Activated B cell treated with CpG ODN at 0.5 μM for 24 hours (primary cell): ENCODE measurements around the gene SETD1B. TPM values are rescaled to one million over a fixed set of nuclear protein-coding genes. Genes with fewer than 3 reads are reported as not detected.

ENCODE experiments used
- ATAC-seq: fragments of 200-7000 bp; cut with Tn5 transposase; one replicate; pipeline ENCODE4 v1.10.0; 2021; ENCODE audit warnings: low read depth, mild to moderate bottlenecking, moderate library complexity
- CTCF ChIA-PET: fragments of 350-600 bp; sonication (Branson Sonifier 250); formaldehyde crosslinking; loops from one replicate; lab custom pipeline; 2021; ENCODE audit warnings: antibody characterized with exemption; lab: Charles Lee
- POLR2A ChIA-PET: fragments of 350-600 bp; sonication (Branson Sonifier 250); formaldehyde crosslinking; loops from one replicate; lab custom pipeline; 2021; ENCODE audit warnings: antibody characterized with exemption; lab: Charles Lee
- DNase-seq: peaks from one replicate; pipeline ENCODE4 v3.0.0; 2022
- H3K27ac Mint-ChIP-seq: one replicate; pipeline ENCODE4 v1.8.0; 2020; ENCODE audit warnings: mixed read lengths
- H3K27me3 Mint-ChIP-seq: one replicate; pipeline ENCODE4 v1.8.0; 2021; ENCODE audit warnings: mixed read lengths
- H3K36me3 Mint-ChIP-seq: one replicate; pipeline ENCODE4 v1.8.0; 2021; ENCODE audit warnings: low read depth, mixed read lengths
- H3K4me1 Mint-ChIP-seq: one replicate; pipeline ENCODE4 v1.8.0; 2021; ENCODE audit warnings: mixed read lengths
- H3K4me3 Mint-ChIP-seq: one replicate; pipeline ENCODE4 v1.8.0; 2020; ENCODE audit warnings: mild to moderate bottlenecking, mixed read lengths
- H3K9me3 Mint-ChIP-seq: one replicate; pipeline ENCODE4 v1.8.0; 2020; ENCODE audit warnings: mixed read lengths
- intact Hi-C: fragments of 100-400 bp; cut with micrococcal nuclease; formaldehyde crosslinking; loops from one replicate; pipeline ENCODE4 v1.15.1; 2024
- total RNA-seq: library from RNA; stranded (reverse); gene quantifications from 2 replicates; pipeline ENCODE4 v1.2.3, GENCODE V29; 2022
- TF ChIP-seq, protein P1 (sequence below): fragments of 200-600 bp; IDR thresholded peaks from one replicate; pipeline ENCODE4 v1.8.0; 2022; ENCODE audit warnings: antibody characterized with exemption, mild to moderate bottlenecking

SETD1B gene
- total RNA-seq, 1 donor from 2014 or later = 40.3 TPM

DNA sequence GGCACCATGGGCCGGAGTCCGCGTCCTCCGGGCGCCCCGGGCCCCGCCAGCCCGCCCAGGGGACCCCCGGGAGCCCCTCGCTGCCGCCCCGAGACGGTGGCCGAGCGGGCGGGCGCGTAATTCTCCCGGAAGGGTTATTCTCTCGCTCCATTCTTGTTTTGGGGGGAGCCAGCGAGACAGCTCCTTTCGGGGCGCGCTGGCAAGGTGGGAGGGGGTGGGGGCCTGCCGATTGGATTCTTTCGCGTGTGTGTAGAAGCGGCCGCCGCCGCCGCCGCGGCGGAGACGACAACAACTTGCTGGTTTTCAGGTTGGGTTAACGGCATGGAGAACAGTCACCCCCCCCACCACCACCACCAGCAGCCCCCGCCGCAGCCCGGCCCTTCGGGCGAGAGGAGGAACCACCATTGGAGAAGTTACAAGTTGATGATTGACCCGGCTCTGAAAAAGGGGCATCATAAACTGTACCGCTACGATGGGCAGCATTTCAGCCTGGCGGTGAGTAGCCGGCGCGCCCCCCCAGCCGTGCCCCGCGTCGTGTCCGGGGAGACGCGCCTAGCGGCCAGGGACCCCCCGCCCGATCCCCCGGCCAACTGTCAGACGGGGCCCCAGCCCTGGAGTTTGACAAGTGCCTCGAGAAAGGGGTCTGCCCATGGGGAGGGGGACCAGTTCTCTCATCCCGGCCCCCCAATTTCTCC is 755 bp downstream of the SETD1B start:
- Mint-ChIP-seq H3K4me1 (peaks cover 52% of the 10 kb centered on the region), H3K27me3 (no peaks in the 10 kb centered on the region), H3K4me3 (peak overlapping the region; percentile 97), H3K9me3 (no peaks in the 10 kb centered on the region), H3K27ac (peak overlapping the region; percentile 98), H3K36me3 (peaks cover 45% of the 10 kb centered on the region)
- DNase-seq = peak; percentile 64
- TF ChIP-seq, protein P1, sequence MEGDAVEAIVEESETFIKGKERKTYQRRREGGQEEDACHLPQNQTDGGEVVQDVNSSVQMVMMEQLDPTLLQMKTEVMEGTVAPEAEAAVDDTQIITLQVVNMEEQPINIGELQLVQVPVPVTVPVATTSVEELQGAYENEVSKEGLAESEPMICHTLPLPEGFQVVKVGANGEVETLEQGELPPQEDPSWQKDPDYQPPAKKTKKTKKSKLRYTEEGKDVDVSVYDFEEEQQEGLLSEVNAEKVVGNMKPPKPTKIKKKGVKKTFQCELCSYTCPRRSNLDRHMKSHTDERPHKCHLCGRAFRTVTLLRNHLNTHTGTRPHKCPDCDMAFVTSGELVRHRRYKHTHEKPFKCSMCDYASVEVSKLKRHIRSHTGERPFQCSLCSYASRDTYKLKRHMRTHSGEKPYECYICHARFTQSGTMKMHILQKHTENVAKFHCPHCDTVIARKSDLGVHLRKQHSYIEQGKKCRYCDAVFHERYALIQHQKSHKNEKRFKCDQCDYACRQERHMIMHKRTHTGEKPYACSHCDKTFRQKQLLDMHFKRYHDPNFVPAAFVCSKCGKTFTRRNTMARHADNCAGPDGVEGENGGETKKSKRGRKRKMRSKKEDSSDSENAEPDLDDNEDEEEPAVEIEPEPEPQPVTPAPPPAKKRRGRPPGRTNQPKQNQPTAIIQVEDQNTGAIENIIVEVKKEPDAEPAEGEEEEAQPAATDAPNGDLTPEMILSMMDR = no peak
- intact Hi-C loops = loop anchor here (5.0 kb wide), 2 partner anchors 218 to 1512 kb away; partner anchors contain the start of genes BCL7A, RNU4-1 and RNU4-2
- ATAC-seq = peak; percentile 6
- ChIA-PET CTCF (interaction anchor here (1.0 to 14.3 kb wide), 2 partner anchors 7 to 10 kb away, joined by 4 to 635 read pairs; partner anchors contain the start of gene RHOF), POLR2A (interaction anchor here (0.5 to 33.0 kb wide), 11 partner anchors 2 to 1512 kb away, joined by 3 to 1155 read pairs (median 4); partner anchors contain the start of genes MLXIP, RHOF, RNU4-1 and RNU4-2)

DNA sequence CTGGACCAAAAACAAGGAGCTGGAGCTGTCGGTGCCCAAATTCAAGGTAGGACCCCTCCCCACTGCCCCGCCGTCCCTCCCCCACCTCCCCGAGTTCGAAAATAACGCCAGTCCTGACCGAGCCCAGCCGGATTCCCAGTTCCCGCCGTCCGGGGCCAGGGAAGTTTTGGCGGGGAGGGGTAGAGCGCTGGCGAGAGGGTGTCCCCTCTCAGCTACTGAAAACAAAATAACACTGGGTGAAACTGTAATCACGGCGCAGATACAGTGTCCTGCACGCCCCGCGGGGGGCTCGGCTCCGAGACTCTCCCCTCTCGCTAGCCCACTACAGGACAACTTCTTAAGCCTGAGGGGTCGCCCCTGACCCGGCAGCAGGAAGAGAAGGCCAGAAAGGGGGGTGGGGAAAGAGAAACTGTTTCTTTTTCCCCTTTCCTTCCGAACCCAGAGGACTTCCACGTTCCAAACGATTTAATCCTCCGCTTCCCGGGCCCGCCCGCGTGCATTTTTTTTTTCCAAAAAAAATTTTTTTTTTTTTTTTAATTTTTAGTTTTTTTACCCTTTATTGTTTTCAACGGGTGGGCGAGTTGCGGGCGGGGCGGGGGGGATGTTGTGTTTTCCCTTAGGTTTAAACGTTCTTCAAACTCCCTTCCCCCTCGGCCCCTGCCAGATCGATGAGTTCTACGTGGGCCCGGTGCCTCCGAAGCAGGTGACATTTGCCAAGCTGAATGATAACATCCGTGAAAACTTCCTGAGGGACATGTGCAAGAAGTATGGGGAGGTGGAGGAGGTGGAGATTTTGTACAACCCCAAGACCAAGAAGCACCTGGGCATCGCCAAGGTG is 1.6 kb downstream of the SETD1B start:
- Mint-ChIP-seq H3K36me3 (peaks cover 53% of the 10 kb centered on the region), H3K4me3 (peak overlapping the region; percentile 97), H3K27me3 (no peaks in the 10 kb centered on the region), H3K9me3 (no peaks in the 10 kb centered on the region), H3K4me1 (peaks cover 52% of the 10 kb centered on the region), H3K27ac (peak overlapping the region; percentile 98)
- DNase-seq (no peak), ATAC-seq (no peak)
- ChIA-PET CTCF (interaction anchor here (14.3 kb wide), 1 partner anchor 11 kb away, joined by 635 read pairs; the partner anchor contains the start of gene RHOF), POLR2A (interaction anchor here (0.7 to 29.6 kb wide), 3 partner anchors 17 to 269 kb away, joined by 5 to 1155 read pairs (median 6); partner anchors contain the start of genes RHOF and SETD1B)
- TF ChIP-seq, protein P1 = no peak
- intact Hi-C loops = no loop called here

DNA sequence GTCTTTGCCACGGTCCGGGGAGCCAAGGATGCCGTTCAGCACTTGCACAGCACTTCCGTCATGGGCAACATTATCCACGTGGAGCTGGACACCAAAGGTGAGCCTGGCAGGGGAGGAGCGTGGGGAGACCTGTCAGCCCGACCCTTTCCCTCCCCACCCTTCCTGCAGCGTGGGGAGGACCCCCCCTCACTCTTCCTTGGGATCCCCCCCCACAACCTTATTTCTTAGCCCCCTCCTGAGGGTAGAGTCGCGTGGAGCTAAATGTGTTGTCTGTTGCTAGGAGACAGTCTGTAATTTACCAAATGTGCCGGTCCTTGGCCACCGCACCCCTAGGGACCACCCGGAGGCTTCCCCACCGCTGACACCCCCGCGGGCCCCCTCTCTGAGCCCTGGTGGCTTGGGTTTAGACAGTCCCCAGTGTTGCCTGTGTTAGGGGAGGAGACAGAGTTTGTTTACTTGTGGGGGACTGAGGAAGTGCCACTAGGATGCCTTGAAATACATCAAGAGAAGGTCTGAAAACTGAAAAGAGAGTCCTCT is 2.3 kb downstream of the SETD1B start:
- H3K27me3 Mint-ChIP-seq = no peaks in the 10 kb centered on the region
- POLR2A ChIA-PET = interaction anchor here (0.6 to 29.6 kb wide), 8 partner anchors 18 to 1606 kb away, joined by 3 to 1155 read pairs (median 5); partner anchors contain the start of genes RHOF and SETD1B
- TF ChIP-seq, protein P1 = no peak
- intact Hi-C loops = no loop called here
- H3K9me3 Mint-ChIP-seq = no peaks in the 10 kb centered on the region
- peak overlapping the region; percentile 87 for H3K4me3 Mint-ChIP-seq
- H3K4me1 Mint-ChIP-seq = peaks cover 57% of the 10 kb centered on the region
- DNase-seq = peak; percentile 68
- H3K27ac Mint-ChIP-seq = peak overlapping the region; percentile 90
- CTCF ChIA-PET = interaction anchor here (14.3 kb wide), 1 partner anchor 12 kb away, joined by 635 read pairs; the partner anchor contains the start of gene RHOF
- ATAC-seq = peak; percentile 32
- peaks cover 57% of the 10 kb centered on the region for H3K36me3 Mint-ChIP-seq

DNA sequence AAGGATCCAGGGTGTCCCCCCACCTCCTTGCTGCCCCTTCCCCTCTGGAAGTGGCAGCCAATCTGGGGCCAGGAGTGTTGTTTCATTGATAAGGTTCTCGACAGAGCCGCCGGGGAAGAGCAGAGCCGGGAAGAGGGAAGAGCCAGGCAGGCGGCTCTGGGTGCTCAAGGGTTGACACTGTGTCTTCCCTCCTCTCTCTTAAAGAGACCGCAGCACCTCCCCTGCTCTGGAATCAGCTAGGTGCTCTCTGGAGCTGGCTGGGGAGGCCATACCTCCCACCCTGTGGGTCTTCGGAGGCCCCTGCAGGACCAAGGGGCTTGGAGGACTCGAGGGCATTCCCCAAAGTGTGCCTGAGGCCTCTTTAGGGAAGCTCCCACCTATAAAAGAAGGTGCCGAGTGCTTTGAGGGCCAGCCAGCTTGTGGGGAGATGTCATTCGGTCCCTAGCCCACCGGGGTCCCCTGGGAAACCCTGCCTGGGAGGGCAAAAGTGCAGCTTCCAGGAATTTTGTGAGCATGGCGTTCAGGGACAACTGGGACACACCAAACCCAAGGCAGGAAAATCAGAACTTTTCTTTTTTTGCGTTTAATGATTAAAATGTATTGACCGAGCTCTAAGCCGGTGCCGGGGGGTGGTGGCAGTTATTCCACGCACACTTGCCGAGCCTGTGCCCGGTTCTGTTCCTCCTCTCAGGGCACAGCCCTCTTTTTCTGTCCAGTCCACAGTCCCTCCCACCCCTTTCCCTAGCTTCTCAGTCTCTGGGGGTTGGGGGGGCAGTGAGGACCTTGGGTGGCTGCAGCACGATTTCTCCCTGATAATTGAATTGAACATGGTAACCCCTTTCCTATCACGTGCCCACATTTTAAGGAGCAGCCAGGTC is 3.0 kb downstream of the SETD1B start:
- H3K27me3 Mint-ChIP-seq = no peaks in the 10 kb centered on the region
- peaks cover 53% of the 10 kb centered on the region for H3K36me3 Mint-ChIP-seq
- CTCF ChIA-PET = interaction anchor here (0.8 to 14.3 kb wide), 2 partner anchors 12 to 25 kb away, joined by 3 to 635 read pairs; partner anchors contain the start of gene RHOF
- peak overlapping the region; percentile 90 for H3K27ac Mint-ChIP-seq
- intact Hi-C loops = loop anchor here (1.0 kb wide), 1 partner anchor 11 kb away; no protein-coding TSS in a partner anchor
- TF ChIP-seq, protein P1 = no peak
- DNase-seq (no peak), ATAC-seq (no peak)
- peak overlapping the region; percentile 87 for H3K4me3 Mint-ChIP-seq
- H3K4me1 Mint-ChIP-seq = peaks cover 58% of the 10 kb centered on the region
- POLR2A ChIA-PET = interaction anchor here (0.6 to 29.6 kb wide), 9 partner anchors 17 to 1606 kb away, joined by 3 to 1155 read pairs (median 4); partner anchors contain the start of genes RHOF and SETD1B
- H3K9me3 Mint-ChIP-seq = no peaks in the 10 kb centered on the region
